BE2C (cell line): ENCODE measurements around the gene COPG2.
"Not testable (repeated sequence)": the region's sequence is repeated elsewhere in the genome, so short reads cannot be mapped to it uniquely, and the experiment has no call there.

Experiments used
- DNase-seq: peaks from one replicate; pipeline ENCODE4 v3.0.0-alpha.2; 2020
- H3K27me3 ChIP-seq: fragments of 250-450 bp; sonication (Bioruptor Pico); 2 replicates; pipeline ENCODE4 v1.5.1; 2020; ENCODE audit warnings: mild to moderate bottlenecking
- H3K36me3 ChIP-seq: fragments of 250-450 bp; sonication (Bioruptor Pico); 2 replicates; pipeline ENCODE4 v1.5.1; 2020; ENCODE audit warnings: mild to moderate bottlenecking
- H3K4me1 ChIP-seq: fragments of 250-450 bp; sonication (Bioruptor Pico); 2 replicates; pipeline ENCODE4 v1.5.1; 2020
- H3K4me3 ChIP-seq: 2 replicates; pipeline ENCODE4 v1.5.1; 2011; ENCODE audit warnings: low read depth, low read length
- H3K9me3 ChIP-seq: fragments of 250-450 bp; sonication (Bioruptor Pico); 2 replicates; pipeline ENCODE4 v1.5.1; 2020
- TF ChIP-seq, protein P1 (sequence below): IDR thresholded peaks from 2 replicates; pipeline ENCODE4 v1.5.1; 2012; ENCODE audit warnings: mild to moderate bottlenecking, low read depth, low read length

COPG2 gene

GRCh38 chr7:130529417-130529816 lies 139.1 kb downstream of the COPG2 start:
- Histone ChIP-seq H3K9me3 (no peaks in the 10 kb centered on the region), H3K27me3 (no peaks in the 10 kb centered on the region), H3K4me3 (no peak overlapping the region), H3K4me1 (no peaks in the 10 kb centered on the region), H3K36me3 (no peaks in the 10 kb centered on the region)
- TF ChIP-seq, protein P1, sequence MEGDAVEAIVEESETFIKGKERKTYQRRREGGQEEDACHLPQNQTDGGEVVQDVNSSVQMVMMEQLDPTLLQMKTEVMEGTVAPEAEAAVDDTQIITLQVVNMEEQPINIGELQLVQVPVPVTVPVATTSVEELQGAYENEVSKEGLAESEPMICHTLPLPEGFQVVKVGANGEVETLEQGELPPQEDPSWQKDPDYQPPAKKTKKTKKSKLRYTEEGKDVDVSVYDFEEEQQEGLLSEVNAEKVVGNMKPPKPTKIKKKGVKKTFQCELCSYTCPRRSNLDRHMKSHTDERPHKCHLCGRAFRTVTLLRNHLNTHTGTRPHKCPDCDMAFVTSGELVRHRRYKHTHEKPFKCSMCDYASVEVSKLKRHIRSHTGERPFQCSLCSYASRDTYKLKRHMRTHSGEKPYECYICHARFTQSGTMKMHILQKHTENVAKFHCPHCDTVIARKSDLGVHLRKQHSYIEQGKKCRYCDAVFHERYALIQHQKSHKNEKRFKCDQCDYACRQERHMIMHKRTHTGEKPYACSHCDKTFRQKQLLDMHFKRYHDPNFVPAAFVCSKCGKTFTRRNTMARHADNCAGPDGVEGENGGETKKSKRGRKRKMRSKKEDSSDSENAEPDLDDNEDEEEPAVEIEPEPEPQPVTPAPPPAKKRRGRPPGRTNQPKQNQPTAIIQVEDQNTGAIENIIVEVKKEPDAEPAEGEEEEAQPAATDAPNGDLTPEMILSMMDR: no peak
- DNase-seq: no peak

DNA sequence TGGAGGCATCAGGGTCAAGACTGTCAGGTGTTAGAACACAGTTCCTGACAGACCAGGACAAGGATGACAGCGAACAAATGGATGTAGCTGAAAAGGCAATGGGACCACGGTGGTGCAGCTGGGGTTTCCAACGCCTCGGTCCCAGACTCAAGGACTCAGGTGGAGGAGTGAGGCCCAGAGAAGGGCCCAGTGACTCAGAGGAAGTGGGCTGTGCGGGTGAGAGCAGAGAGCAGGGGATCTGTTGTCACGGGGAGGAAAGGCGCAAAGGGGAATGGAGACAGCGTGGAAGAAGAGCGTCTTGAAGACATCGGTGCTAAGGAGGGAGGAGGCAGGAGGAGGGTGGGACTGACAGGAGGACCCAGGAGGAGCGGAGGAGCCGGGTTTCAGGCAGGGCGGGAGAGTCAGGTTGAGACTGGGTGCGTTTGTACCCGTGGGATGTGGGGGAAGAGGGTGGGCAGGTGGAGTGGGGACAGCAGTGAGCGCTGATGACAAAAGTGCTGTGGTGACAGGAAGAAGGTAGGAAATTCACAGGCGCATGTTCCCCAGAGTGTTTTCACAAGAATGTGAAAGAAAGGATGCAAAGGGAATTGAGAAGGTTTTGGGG lies 140.7 kb downstream of the COPG2 start:
- not testable (repeated sequence) for H3K9me3 ChIP-seq, H3K27me3 ChIP-seq, H3K4me1 ChIP-seq, H3K4me3 ChIP-seq, DNase-seq, H3K36me3 ChIP-seq

- Histone ChIP-seq H3K27me3 (no peaks in the 10 kb centered on the region), H3K4me1 (no peaks in the 10 kb centered on the region), H3K9me3 (no peaks in the 10 kb centered on the region), H3K4me3 (no peak overlapping the region), H3K36me3 (no peaks in the 10 kb centered on the region)
- no peak for DNase-seq
- TF ChIP-seq, protein P1: no peak
These were observed 143.9 kb downstream of the COPG2 start for GRCh38 chr7:130524628-130525027.

- H3K27me3 ChIP-seq, H3K9me3 ChIP-seq, H3K4me3 ChIP-seq, H3K36me3 ChIP-seq, H3K4me1 ChIP-seq, DNase-seq: not testable (repeated sequence)
These were observed 144.9 kb downstream of the COPG2 start for GRCh38 chr7:130523519-130524125.

GRCh38 chr7:130521258-130521951 lies 147.1 kb downstream of the COPG2 start:
- Histone ChIP-seq H3K4me3 (no peak overlapping the region), H3K27me3 (no peaks in the 10 kb centered on the region), H3K4me1 (no peaks in the 10 kb centered on the region), H3K9me3 (no peaks in the 10 kb centered on the region), H3K36me3 (no peaks in the 10 kb centered on the region)
- DNase-seq: no peak
- TF ChIP-seq, protein P1: no peak

DNA sequence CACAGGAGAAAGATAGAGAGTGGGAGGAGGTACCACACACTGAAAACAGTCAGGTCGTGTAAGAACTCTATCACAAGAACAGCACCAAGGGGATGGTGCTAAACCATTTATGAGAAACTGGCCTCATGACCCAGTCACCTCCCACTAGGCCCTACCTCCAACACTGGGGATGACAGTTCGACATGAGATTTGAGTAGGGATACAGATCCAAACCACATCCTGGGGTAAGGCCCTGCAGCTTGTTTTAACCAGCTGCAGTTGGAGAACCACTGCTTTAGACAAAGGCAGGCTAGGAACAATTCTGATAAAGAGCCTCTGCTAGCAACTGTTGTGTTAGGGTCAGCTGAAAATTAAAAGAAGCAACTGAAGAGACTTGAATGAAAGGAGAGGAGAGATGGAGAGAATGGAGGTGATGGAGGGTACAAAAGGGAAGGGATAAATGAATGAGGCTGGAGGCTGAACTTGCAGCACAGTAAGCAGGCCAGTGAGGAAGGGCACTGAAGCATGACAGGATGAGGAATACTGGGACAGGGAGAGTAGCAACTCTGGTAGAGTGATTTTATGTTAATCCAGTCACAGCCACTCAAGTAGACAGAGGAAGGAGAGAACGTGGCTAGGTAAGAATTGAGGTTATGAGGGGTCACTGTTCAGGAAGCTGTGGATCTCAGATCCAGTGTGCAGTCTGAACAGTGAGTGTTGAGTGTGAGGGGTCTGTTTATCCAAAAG lies 153.1 kb downstream of the COPG2 start:
- H3K4me3 ChIP-seq: no peak overlapping the region

More for the DNA sequence above, 153.1 kb downstream of the COPG2 start:
- no peak for DNase-seq
- Histone ChIP-seq H3K9me3 (no peaks in the 10 kb centered on the region), H3K27me3 (no peaks in the 10 kb centered on the region), H3K4me1 (no peaks in the 10 kb centered on the region), H3K36me3 (no peaks in the 10 kb centered on the region)
- TF ChIP-seq, protein P1: no peak
